Hematopoietic multipotent progenitor cell treated with erythropoietin and hydrocortisone succinate and interleukin-3 and kit ligand, for 17 days (in vitro differentiated cells): ENCODE data around the gene UBE2M.

Experiments
- DNase-seq: peaks from one replicate; pipeline ENCODE4 v3.0.0-alpha.2; 2015; ENCODE audit warnings: low spot score

Gene UBE2M

GRCh38 chr19:58570770-58571574, 12.6 kb upstream of the UBE2M start:
- no peak for DNase-seq

DNA sequence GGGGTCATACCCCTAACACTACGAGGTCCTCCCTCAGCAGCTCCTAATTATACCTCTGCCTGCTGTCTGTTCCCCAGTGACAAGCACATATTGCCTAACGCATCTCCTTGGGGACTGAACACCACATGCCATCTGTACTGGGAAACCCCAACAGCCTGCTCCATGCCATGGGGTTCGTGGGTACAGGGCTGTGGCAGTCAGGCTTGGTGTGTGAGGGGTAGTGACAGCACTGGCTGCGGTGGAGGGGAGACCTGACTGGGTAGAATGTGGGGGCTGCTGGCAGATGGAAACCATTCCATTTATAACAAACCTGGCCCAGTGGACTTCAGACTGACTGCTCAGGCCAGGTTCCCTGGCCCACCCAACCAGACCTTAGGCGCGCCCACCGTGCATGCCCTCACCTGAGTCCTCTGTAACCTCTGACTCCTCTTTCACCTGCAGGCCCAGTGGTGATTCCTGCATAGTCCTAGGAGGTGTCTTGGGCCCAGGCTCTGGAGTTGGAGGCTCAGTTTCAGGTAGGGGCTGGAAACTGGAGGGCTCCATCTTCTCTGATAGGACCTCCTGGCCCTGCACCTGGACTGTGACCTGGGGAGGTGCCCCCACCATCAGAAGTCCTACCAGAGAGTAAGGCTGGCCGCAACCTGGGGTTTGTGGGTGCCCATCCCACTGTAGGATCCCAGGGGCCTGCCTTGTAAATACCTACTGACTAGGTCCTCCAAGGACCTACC, 11.7 kb upstream of the UBE2M start:
- DNase-seq, result no peak

DNA sequence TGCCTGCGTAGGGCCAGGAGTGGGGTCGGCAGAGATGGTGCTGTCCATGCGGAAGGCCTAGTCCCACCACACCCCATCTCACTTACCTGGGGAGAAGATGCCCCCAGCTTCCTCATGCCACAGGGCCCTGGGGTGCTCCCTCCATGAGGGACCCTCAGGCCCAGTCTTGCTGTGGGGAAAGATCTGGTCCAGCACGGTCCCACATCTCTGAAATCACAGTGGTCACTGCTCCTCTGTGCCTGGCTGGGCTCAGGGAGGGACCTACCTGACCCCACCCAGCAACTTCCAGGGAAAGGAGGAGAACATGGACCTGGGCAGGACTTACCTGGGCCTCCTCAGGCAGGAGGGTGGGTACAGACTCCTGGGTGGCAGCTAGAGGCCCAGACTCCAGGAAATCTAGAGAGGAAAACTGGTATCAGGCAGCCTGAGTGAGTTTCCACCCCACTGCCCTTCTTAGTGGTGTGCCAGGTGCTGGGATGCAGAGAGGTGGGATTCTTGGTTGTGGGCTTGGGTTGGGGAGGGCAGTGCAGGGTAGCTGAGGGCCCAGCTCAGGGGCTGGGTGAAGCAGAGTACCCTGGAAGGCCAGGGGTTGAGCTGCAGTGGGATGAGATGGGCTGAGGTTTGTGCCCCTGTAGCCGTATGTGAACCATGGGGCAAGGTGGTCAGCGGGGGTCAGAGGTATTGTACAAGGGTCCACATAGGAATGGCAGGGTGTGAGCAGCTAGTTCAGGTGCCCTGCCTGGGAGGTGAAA, 11.0 kb upstream of the UBE2M start:
- no peak for DNase-seq

GRCh38 chr19:58568453-58569130, 10.2 kb upstream of the UBE2M start:
- DNase-seq, result no peak

DNA sequence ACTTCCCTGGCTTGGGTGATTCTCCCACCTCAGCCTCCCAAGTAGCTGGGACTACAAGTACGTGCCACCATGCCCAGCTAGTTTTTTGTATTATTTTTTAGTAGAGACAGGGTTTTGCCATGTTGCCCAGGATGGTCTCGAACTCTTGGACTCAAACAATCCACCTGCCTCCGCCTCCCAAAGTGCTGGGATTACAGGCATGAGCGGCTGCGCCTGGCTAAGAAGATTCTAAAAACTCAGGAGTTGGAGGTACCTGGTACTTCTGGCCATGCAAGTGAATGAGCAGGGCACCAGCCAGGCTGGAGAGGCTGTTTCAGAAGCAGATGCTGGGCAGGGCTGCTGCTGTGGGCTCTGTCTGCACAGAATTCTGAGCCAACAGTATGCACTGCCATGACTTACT, 8.6 kb upstream of the UBE2M start:
- DNase-seq, result no peak

- no peak for DNase-seq
Measured at GRCh38 chr19:58563823-58564222, 5.4 kb upstream of the UBE2M start.

- DNase-seq, result no peak
Measured at GRCh38 chr19:58563034-58563573, 4.7 kb upstream of the UBE2M start.

GRCh38 chr19:58562122-58563033, 4.0 kb upstream of the UBE2M start:
- no peak for DNase-seq

GRCh38 chr19:58561373-58562121, 3.1 kb upstream of the UBE2M start:
- no peak for DNase-seq

- no peak for DNase-seq
Measured at GRCh38 chr19:58560921-58561320, 2.5 kb upstream of the UBE2M start.

GRCh38 chr19:58560007-58560887, 1.8 kb upstream of the UBE2M start:
- no peak for DNase-seq

GRCh38 chr19:58559275-58560006, 1.0 kb upstream of the UBE2M start:
- peak; percentile 71 for DNase-seq

GRCh38 chr19:58558623-58559274, 338 bp upstream of the UBE2M start:
- peak; percentile 99 for DNase-seq

DNA sequence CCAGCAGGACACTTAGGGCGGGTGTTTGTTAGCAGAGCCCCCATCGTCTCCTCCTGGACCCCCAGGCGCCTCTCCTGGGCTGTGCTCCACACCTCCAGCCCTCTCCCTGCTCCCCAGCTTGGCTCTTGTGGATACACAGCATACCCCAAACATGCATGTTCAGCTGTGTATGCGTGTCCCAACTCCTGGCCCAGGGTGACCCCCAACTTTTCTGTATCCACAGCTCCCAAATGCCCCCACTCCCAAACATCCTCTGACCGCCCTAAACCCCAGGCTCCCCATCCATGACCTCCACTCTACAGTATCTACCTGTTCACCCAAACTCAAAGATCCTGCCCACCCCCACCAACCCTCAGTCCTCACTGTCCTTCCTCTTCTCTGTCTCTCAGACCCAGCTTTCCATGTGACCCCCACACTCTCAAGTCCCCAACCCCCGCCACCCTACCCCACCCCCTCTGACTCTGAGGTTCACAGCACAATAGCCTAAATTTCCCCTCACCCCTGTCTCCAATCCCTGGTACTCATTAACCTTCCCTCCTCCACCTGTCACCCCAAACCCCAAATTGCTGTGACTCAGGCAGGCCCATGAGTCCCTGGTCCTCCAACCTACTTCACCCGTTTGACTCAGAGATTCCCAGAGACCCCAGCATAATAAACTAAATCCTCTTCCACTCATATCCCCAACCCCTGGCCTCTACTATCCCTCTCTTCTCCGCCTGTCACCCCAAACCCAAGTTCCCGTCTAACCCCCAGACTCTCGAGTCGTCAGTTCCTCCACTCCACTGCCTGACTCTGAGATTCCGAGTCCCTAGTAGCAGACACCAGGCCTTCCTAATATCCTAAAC, 968 bp downstream of the UBE2M start:
- DNase-seq, result peak; percentile 48

DNA sequence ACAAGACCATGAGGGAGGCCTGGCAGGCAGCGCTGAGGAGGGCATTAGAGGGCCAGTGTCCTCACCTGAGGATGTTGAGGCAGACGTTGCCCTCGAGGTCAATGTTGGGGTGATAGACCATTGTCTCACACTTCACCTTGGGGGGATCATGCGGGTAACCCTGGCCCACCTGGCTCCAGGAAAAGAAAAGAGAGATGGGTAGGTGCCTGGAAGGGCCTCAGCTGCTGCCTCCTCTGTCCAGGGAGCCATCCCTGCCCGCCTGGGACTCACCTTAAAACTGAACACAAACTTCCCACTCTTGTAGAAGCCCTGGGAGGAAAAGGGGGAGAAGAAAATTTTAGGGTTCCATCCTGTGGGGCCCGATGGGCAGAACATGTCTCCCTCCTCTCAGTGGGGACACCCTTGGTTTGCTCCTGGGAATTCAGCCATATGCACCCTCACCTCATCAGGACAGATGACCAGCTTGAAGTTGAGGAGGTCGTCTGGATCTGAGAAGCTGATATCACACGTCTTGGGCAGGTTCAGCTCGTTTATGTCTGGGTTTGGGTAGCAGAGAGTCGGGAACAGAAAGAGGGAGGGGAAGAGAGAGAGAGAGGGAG, 1.7 kb downstream of the UBE2M start:
- peak; percentile 21 for DNase-seq

DNA sequence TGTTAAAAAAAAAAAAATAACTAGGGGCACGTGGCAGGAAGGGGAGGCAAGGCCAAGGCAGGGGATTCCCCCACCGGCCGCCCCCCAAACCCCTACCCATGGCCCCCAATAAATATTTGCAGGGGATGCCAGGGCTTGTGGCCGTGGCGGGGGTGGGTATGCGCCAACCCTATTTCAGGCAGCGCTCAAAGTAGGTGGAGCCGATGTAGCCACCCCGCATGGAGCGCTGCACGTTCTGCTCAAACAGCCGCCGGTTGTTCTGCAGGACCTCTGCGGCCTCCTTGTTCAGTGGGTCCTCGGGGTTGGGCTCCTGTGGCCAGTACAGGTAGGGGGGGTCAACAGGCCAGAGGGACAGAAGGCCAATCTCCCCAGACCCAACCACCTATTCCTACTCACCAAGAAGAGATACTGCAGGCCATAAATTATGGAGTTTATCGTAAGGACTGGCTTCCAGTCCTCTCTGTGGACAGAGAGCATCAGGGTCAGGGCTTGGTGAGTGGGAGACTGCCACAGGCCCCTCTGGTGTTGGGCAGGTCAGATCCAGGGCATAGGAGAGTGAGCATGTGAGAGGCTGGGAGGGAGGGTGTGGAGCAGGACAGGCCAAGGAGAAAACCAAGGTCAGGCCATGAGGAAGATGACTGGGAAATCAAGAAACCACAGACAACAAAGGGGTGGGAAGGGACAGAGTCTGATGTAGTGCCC, 2.3 kb downstream of the UBE2M start:
- DNase-seq, result no peak
